Measurements from ENCODE around the gene NREP. TPM values are rescaled to one million over a fixed set of nuclear protein-coding genes. Genes with fewer than 3 reads are reported as not detected.

Gene NREP
- total RNA-seq, 6 experiments from 2014 or later = 32.0 to 89.1 (median 35.1) TPM

- Mint-ChIP-seq H3K27ac (peak overlapping the region; percentile 66), H3K4me3 (peak overlapping the region; percentile 42), H3K36me3 (ENCODE audit: low read depth) (peaks cover 5% of the 10 kb centered on the region), H3K27me3 (ENCODE audit: insufficient read depth) (peaks cover 3% of the 10 kb centered on the region), H3K9me3 (no peaks in the 10 kb centered on the region), H3K4me1 (ENCODE audit: low read depth) (peaks cover 89% of the 10 kb centered on the region)
- TF ChIP-seq, protein P1, sequence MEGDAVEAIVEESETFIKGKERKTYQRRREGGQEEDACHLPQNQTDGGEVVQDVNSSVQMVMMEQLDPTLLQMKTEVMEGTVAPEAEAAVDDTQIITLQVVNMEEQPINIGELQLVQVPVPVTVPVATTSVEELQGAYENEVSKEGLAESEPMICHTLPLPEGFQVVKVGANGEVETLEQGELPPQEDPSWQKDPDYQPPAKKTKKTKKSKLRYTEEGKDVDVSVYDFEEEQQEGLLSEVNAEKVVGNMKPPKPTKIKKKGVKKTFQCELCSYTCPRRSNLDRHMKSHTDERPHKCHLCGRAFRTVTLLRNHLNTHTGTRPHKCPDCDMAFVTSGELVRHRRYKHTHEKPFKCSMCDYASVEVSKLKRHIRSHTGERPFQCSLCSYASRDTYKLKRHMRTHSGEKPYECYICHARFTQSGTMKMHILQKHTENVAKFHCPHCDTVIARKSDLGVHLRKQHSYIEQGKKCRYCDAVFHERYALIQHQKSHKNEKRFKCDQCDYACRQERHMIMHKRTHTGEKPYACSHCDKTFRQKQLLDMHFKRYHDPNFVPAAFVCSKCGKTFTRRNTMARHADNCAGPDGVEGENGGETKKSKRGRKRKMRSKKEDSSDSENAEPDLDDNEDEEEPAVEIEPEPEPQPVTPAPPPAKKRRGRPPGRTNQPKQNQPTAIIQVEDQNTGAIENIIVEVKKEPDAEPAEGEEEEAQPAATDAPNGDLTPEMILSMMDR (IDR thresholded peaks at IDR 0.05) = no peak
- DNase-seq = no peak
Measured at GRCh38 chr5:111738118-111738517, 18.9 kb downstream of the NREP start.

DNA sequence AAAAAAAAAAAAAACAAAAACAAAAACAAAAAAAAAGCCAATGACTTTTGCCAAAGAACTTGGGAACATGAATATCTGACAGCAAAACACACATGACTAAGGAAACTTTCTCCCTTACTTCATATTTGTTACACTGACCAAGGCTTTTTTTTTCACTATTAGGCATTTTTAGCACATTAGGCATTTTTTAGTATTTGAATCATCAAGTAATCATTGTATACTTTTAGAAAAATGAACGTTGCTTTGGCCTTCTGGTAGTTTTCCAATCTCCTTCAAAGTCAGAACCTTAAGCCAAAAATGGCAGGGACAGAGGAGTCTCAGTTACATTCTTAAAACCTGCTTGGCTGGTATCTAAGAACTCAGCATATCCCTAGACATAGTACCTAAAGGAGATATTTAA lies 19.3 kb downstream of the NREP start:
- TF ChIP-seq, protein P1 (IDR thresholded peaks at IDR 0.05) = no peak
- Mint-ChIP-seq H3K4me3 (peak overlapping the region; percentile 42), H3K9me3 (no peaks in the 10 kb centered on the region), H3K4me1 (ENCODE audit: low read depth) (peaks cover 84% of the 10 kb centered on the region), H3K27me3 (ENCODE audit: insufficient read depth) (peaks cover 3% of the 10 kb centered on the region), H3K27ac (peak overlapping the region; percentile 66), H3K36me3 (ENCODE audit: low read depth) (peaks cover 9% of the 10 kb centered on the region)
- DNase-seq = peak; percentile 53

DNA sequence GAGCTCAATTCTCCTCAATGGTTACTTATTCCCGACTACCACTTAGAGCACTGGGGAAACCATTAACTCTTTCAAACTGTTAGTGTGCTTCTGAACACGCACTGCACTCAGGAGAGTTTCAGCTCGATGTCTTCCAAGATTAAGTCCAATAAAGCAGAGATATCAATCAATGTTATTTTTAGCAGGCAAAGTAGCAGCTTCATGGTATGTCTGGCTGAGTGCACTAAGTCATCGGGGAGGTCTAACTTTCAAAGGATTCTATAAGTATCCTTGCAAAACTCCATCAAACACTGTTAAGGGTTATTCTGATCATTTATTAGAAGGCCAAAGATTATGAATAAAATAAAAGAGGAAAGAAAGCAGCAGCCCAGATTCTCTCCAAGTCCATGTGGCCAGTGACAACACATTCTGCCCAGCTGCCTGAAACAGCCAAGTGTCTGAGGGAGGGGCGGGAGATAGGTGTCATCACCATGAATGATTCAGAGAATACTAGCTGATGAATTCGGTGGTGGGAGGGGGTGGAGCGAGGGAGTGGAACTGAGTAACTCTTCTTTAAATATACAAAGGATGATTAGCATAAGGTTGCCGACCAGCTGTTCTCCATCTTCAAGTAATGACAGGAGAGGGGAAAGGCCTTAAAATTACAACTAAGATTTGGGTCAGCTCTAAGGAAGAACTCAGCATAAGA lies 21.3 kb downstream of the NREP start:
- peak overlapping the region; percentile 71 for H3K27ac Mint-ChIP-seq
- H3K27me3 Mint-ChIP-seq (ENCODE audit: insufficient read depth) = peaks cover 3% of the 10 kb centered on the region
- peak; percentile 85 for DNase-seq
- peaks cover 17% of the 10 kb centered on the region for H3K36me3 Mint-ChIP-seq (ENCODE audit: low read depth)
- peak overlapping the region; percentile 67 for H3K4me3 Mint-ChIP-seq
- no peaks in the 10 kb centered on the region for H3K9me3 Mint-ChIP-seq
- H3K4me1 Mint-ChIP-seq (ENCODE audit: low read depth) = peaks cover 66% of the 10 kb centered on the region
- TF ChIP-seq, protein P1 (IDR thresholded peaks at IDR 0.05) = no peak

DNA sequence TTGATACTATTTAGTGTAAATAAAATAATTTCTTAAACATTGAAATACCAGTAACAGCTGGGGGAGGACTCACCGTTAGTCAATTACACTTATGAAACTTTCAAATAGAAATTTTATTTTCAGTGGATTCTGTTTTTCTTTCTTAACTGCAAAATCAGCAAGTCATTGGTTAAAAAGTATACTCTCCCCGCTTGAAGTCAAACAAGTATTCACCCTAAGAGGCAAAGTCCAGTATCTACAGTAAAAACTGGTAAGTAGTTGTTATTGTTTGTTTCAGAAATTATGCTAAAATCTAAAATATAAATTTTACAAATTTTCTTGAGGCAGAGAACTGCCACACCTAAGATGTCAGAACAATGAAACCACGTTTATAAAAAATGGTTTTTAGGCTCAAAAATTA lies 22.4 kb downstream of the NREP start:
- H3K36me3 Mint-ChIP-seq (ENCODE audit: low read depth) = peaks cover 23% of the 10 kb centered on the region
- peaks cover 63% of the 10 kb centered on the region for H3K4me1 Mint-ChIP-seq (ENCODE audit: low read depth)
- TF ChIP-seq, protein P1 (IDR thresholded peaks at IDR 0.05) = no peak

DNA sequence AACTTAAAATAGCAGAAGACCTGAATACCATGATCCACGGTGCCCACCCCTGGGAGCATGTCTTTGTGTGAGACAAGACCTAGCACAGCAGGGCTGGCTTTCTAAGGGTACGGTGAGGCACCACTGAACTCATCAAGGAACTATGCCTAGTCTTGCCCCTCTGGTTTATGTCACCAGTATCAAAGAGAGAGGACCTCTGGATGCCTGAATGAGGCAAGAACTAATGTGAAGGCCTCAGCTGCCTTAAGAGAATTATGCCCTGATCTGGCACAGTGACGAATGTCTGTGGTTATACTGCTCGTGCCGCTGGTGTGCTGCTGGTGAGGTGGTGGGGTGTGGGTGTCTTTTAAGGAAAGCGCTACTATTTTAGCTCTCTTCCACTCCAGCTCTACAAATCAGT lies 23.0 kb downstream of the NREP start:
- H3K27ac Mint-ChIP-seq = peak overlapping the region; percentile 77
- no peaks in the 10 kb centered on the region for H3K9me3 Mint-ChIP-seq
- peaks cover 3% of the 10 kb centered on the region for H3K27me3 Mint-ChIP-seq (ENCODE audit: insufficient read depth)
- DNase-seq = peak; percentile 38
- no peak overlapping the region; the same call in 1 of the 2 replicates for H3K4me3 Mint-ChIP-seq
- TF ChIP-seq, protein P1 (IDR thresholded peaks at IDR 0.05) = no peak
- H3K4me1 Mint-ChIP-seq (ENCODE audit: low read depth) = peaks cover 62% of the 10 kb centered on the region
- H3K36me3 Mint-ChIP-seq (ENCODE audit: low read depth) = peaks cover 28% of the 10 kb centered on the region

More for the DNA sequence above, 22.4 kb downstream of the NREP start:
- no peak for DNase-seq
- peaks cover 3% of the 10 kb centered on the region for H3K27me3 Mint-ChIP-seq (ENCODE audit: insufficient read depth)
- no peaks in the 10 kb centered on the region for H3K9me3 Mint-ChIP-seq
- H3K27ac Mint-ChIP-seq = no peak overlapping the region
- H3K4me3 Mint-ChIP-seq = no peak overlapping the region

Measured in HFFc6 (cell line).